Calu3 (cell line): Measurements from ENCODE around the gene OR5K4. TPM values are rescaled to one million over a fixed set of nuclear protein-coding genes. Genes with fewer than 3 reads are reported as not detected.
"Not testable (repeated sequence)": the region's sequence is repeated elsewhere in the genome, so short reads cannot be mapped to it uniquely, and the experiment has no call there.

Source experiments
- BruUV-seq: library from RNA; stranded (reverse); fragments of 400-500 nt; replicated peaks from 2 replicates; lab custom pipeline; 2021; lab: Mats Ljungman, UMichigan
- CTCF ChIA-PET: fragments of 300-600 bp; sonication (Branson Sonifier 250); formaldehyde crosslinking; loops from one replicate; lab custom pipeline; 2022; ENCODE audit warnings: antibody characterized with exemption; lab: Charles Lee
- DNase-seq: peaks from one replicate; pipeline ENCODE4 v3.0.0; 2022
- H3K27ac Mint-ChIP-seq: one replicate; pipeline ENCODE4 v1.8.0; 2022; ENCODE audit warnings: mixed read lengths; ENCODE audit not compliant: unreplicated experiment
- H3K27me3 Mint-ChIP-seq: one replicate; pipeline ENCODE4 v1.8.0; 2022; ENCODE audit warnings: mixed read lengths; ENCODE audit not compliant: unreplicated experiment
- H3K36me3 Mint-ChIP-seq: one replicate; pipeline ENCODE4 v1.8.0; 2022; ENCODE audit warnings: mild to moderate bottlenecking, moderate library complexity, mixed read lengths; ENCODE audit not compliant: insufficient read depth, unreplicated experiment
- H3K4me1 Mint-ChIP-seq: one replicate; pipeline ENCODE4 v1.8.0; 2022; ENCODE audit warnings: mild to moderate bottlenecking, low read depth, mixed read lengths; ENCODE audit not compliant: unreplicated experiment
- H3K4me3 Mint-ChIP-seq: one replicate; pipeline ENCODE4 v1.8.0; 2022; ENCODE audit warnings: mild to moderate bottlenecking, low read depth, moderate library complexity, mixed read lengths; ENCODE audit not compliant: unreplicated experiment
- H3K9me3 Mint-ChIP-seq: one replicate; pipeline ENCODE4 v1.8.0; 2022; ENCODE audit warnings: low read depth, mixed read lengths; ENCODE audit not compliant: unreplicated experiment
- intact Hi-C: fragments of 100-400 bp; cut with micrococcal nuclease; formaldehyde crosslinking; loops from one replicate; pipeline ENCODE4 v1.10.0; 2022; ENCODE audit not compliant: unreplicated experiment
- total RNA-seq: library from RNA; stranded (reverse); gene quantifications from 2 replicates; pipeline ENCODE4 v1.2.3, GENCODE V29; 2022
- TF ChIP-seq, protein P1 (sequence below): fragments of 200-600 bp; IDR thresholded peaks from one replicate; pipeline ENCODE4 v1.8.0; 2022; ENCODE audit warnings: antibody characterized with exemption; ENCODE audit not compliant: unreplicated experiment

OR5K4 gene
- total RNA-seq, 1 experiment from 2014 or later = not detected

DNA sequence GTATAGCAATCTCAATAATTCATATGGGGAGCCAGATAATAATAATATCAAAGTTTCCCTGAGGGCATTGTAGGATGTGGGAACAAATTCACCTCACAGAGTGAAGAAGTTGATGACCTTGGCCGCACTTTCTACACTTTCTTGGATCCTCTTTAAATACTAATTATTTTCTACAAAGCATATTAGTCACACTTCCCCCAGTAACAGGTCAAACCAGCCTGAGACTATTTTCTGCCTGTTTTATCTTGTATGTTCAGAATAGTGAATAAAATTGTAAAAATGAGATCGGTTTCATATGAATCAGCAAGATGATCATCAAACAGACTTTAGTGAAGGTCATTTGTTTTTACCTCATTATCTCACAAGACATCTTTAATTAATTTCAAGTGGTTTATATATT lies 34.5 kb downstream of the OR5K4 start:
- H3K27me3 Mint-ChIP-seq = no peaks in the 10 kb centered on the region
- H3K36me3 Mint-ChIP-seq = no peaks in the 10 kb centered on the region
- no peaks in the 10 kb centered on the region for H3K9me3 Mint-ChIP-seq
- intact Hi-C loops = no loop called here
- H3K4me3 Mint-ChIP-seq = no peak overlapping the region
- TF ChIP-seq, protein P1, sequence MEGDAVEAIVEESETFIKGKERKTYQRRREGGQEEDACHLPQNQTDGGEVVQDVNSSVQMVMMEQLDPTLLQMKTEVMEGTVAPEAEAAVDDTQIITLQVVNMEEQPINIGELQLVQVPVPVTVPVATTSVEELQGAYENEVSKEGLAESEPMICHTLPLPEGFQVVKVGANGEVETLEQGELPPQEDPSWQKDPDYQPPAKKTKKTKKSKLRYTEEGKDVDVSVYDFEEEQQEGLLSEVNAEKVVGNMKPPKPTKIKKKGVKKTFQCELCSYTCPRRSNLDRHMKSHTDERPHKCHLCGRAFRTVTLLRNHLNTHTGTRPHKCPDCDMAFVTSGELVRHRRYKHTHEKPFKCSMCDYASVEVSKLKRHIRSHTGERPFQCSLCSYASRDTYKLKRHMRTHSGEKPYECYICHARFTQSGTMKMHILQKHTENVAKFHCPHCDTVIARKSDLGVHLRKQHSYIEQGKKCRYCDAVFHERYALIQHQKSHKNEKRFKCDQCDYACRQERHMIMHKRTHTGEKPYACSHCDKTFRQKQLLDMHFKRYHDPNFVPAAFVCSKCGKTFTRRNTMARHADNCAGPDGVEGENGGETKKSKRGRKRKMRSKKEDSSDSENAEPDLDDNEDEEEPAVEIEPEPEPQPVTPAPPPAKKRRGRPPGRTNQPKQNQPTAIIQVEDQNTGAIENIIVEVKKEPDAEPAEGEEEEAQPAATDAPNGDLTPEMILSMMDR = no peak
- H3K4me1 Mint-ChIP-seq = peaks cover 29% of the 10 kb centered on the region
- H3K27ac Mint-ChIP-seq = no peak overlapping the region
- CTCF ChIA-PET = interaction anchor here (0.7 kb wide), 1 partner anchor 298 kb away, joined by 3 read pairs; no protein-coding TSS in a partner anchor
- no peak for DNase-seq
- BruUV-seq = no TSS peak

DNA sequence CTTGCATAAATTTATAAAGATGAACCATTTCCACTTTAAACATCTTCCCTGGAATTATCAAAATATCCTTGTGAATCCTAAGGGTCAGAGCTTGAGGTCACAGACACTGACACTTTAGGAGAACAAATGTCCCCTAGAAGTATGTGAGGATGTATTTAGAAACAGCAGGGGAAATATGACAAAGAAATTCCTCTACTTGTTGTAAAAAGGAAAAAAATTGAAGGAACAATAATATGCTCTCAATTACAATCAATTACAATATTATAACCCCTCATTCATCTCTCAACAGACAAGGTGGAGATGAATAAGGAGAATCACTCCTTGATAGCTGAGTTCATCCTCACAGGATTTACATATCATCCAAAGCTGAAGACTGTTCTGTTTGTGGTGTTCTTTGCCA lies 36.7 kb downstream of the OR5K4 start, which contains the start of gene OR5K3:
TSS of gene OR5K3 (plus strand) at position 301 of the 400 bp plus-strand sequence. CDS start at position 301, 0 bp downstream.
- no peak for DNase-seq
- H3K27ac Mint-ChIP-seq = no peak within 1 kb of the TSS
- BruUV-seq = no TSS peak
- intact Hi-C loops = no loop called here
- no peaks in the 10 kb centered on the region for H3K36me3 Mint-ChIP-seq
- CTCF ChIA-PET = no interaction called here
- no peak within 1 kb of the TSS for H3K4me3 Mint-ChIP-seq
- TF ChIP-seq, protein P1 = no peak
- peaks cover 17% of the 10 kb centered on the region for H3K4me1 Mint-ChIP-seq
- H3K9me3 Mint-ChIP-seq = no peaks in the 10 kb centered on the region
- H3K27me3 Mint-ChIP-seq = no peaks in the 10 kb centered on the region

DNA sequence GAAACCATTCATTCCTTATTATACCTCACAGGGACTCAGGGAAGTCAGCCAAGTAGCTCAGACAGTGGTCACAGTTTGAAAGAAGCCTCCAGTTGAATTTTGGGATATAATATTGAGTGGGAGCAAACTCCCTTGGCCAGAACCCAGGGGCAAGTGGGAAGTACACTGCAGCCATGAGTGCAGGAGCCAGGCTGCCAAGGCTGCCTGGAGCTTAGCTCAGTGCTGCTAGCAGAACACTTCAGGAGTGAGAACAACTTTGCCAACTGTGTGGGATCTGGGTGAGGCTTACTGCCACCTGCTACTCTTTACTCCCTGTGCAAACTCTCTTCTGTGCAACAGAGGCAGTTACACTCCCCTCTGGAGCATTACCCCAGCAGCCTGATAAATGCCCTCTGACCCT lies 41.4 kb downstream of the OR5K4 start:
- Mint-ChIP-seq H3K27ac (no peak overlapping the region), H3K4me3 (no peak overlapping the region), H3K27me3 (no peaks in the 10 kb centered on the region), H3K4me1 (no peaks in the 10 kb centered on the region), H3K36me3 (no peaks in the 10 kb centered on the region), H3K9me3 (peaks cover 2% of the 10 kb centered on the region)
- CTCF ChIA-PET = no interaction called here
- intact Hi-C loops = no loop called here
- no peak for DNase-seq
- no TSS peak for BruUV-seq
- TF ChIP-seq, protein P1 = no peak

DNA sequence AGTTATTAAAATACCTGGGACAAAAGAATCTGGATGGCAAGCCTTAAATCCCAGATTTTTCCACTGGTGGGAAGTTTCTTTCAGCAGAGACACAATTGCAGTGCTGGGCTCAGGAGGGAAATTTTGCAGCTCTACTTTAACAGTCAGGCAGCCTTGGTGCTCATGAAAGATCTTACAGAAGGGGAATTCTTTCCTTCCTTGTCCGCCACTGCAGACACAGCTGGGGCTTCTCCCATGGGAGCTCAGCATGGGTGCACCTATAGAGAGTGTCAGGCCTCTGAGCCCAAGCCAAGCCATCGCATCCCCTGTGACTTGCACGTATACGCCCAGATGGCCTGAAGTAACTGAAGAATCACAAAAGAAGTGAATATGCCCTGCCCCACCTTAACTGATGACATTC lies 42.8 kb downstream of the OR5K4 start:
- BruUV-seq, H3K4me3 Mint-ChIP-seq, CTCF ChIA-PET: not testable (repeated sequence)

DNA sequence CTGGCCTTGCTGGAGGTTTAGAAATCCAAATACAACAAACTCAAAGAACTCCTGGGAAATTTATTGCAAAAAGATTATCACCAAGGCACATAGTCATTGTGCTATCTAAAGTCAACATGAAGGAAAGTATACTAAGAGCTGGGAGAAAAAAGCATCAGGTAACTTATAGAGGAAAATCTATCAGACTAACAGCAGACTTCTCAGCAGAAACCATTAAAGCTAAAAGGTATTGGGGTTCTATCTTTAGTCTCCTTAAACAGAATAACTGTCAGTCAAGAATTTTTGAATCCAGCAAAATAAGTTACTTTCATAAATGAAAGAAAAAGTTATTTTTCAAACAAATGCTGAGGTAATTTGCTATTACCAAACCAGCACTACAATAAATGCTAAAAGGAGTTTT lies 44.9 kb downstream of the OR5K4 start:
- no peaks in the 10 kb centered on the region for H3K4me1 Mint-ChIP-seq
- no peak overlapping the region for H3K4me3 Mint-ChIP-seq
- CTCF ChIA-PET = no interaction called here
- H3K27ac Mint-ChIP-seq = no peak overlapping the region
- intact Hi-C loops = no loop called here
- peaks cover 8% of the 10 kb centered on the region for H3K27me3 Mint-ChIP-seq
- H3K9me3 Mint-ChIP-seq = peaks cover 8% of the 10 kb centered on the region
- BruUV-seq = no TSS peak
- no peaks in the 10 kb centered on the region for H3K36me3 Mint-ChIP-seq
- TF ChIP-seq, protein P1 = no peak
- no peak for DNase-seq

More for the DNA sequence above, 42.8 kb downstream of the OR5K4 start:
- DNase-seq, H3K4me1 Mint-ChIP-seq, H3K36me3 Mint-ChIP-seq, intact Hi-C loops, H3K27ac Mint-ChIP-seq, H3K9me3 Mint-ChIP-seq, H3K27me3 Mint-ChIP-seq: not testable (repeated sequence)
